Measurements from ENCODE around the gene LIMA1.

DNA sequence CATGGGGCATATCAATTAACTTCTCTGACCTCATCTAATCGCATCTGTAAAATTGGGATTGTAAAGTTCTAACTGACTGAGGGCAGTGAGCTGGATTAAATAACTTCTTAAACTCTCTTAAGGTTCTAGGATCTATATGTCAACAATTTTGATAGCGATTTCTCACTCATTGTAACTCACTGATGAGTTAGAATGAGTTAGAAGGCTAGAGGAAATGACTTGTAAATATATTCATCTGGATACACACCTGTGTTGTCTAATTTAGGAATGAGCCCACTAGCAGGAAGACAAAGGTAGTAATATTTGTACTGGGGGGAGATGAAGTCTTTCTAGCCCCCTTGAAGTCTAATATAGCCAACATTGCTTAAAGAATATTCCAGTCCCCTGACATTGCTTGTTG lies 69.9 kb downstream of the LIMA1 start:
- TF ChIP-seq EZH2 (IDR thresholded peaks at IDR 0.05; ENCODE audit: borderline replicate concordance, low read depth, low read length, severe bottlenecking): no peak
- TF ChIP-seq, protein P1, sequence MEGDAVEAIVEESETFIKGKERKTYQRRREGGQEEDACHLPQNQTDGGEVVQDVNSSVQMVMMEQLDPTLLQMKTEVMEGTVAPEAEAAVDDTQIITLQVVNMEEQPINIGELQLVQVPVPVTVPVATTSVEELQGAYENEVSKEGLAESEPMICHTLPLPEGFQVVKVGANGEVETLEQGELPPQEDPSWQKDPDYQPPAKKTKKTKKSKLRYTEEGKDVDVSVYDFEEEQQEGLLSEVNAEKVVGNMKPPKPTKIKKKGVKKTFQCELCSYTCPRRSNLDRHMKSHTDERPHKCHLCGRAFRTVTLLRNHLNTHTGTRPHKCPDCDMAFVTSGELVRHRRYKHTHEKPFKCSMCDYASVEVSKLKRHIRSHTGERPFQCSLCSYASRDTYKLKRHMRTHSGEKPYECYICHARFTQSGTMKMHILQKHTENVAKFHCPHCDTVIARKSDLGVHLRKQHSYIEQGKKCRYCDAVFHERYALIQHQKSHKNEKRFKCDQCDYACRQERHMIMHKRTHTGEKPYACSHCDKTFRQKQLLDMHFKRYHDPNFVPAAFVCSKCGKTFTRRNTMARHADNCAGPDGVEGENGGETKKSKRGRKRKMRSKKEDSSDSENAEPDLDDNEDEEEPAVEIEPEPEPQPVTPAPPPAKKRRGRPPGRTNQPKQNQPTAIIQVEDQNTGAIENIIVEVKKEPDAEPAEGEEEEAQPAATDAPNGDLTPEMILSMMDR (IDR thresholded peaks at IDR 0.05; ENCODE audit: borderline replicate concordance, extremely low read depth, low read length, poor library complexity, severe bottlenecking): no peak

Data from DND-41 (cell line).